Gastroesophageal sphincter (tissue), 4 donors: ENCODE results near the gene DYNC1I2. TPM values are rescaled to one million over a fixed set of nuclear protein-coding genes. Genes with fewer than 3 reads are reported as not detected.

Source experiments
- ATAC-seq: fragments of 150-250 bp; one replicate; pipeline ENCODE4 v1.9.1; 2016; ENCODE audit warnings: mild to moderate bottlenecking, moderate library complexity
- H3K27ac ChIP-seq, 4 donors: fragments of 200-600 bp; sonication (generic) in 3 of 4; 1 replicate in 3 of 4; 2 replicates in 1 of 4; pipeline ENCODE4 v1.5.1; 2016 to 2019
- H3K27me3 ChIP-seq: fragments of 200-600 bp; sonication (generic); one replicate; pipeline ENCODE4 v1.5.1; 2019
- H3K36me3 ChIP-seq, 2 donors: fragments of 200-600 bp; sonication (generic); one replicate each; pipeline ENCODE4 v1.5.1; 2019; ENCODE audit warnings: control low read depth in 1 of 2
- H3K4me1 ChIP-seq, 3 donors: fragments of 200-600 bp; sonication (generic); 1 replicate in 2 of 3; 2 replicates in 1 of 3; pipeline ENCODE4 v1.5.1; 2016 to 2019; ENCODE audit warnings: control low read depth in 2 of 3
- H3K4me3 ChIP-seq, 2 donors: fragments of 200-600 bp; sonication (generic); one replicate each; pipeline ENCODE4 v1.5.1; 2019; ENCODE audit warnings: mild to moderate bottlenecking in 1 of 2, moderate library complexity in 1 of 2
- H3K9me3 ChIP-seq, 3 donors: fragments of 200-600 bp; sonication (generic); one replicate each; pipeline ENCODE4 v1.5.1; 2017 to 2019; ENCODE audit warnings: control low read depth in 2 of 3
- EP300 ChIP-seq: sonication (generic); formaldehyde crosslinking; IDR thresholded peaks from one replicate; pipeline ENCODE4 v1.6.1; 2017; ENCODE audit warnings: antibody characterized with exemption, mild to moderate bottlenecking
- POLR2A ChIP-seq, 2 donors: fragments of 450-650 bp; IDR thresholded peaks; one replicate each; pipeline ENCODE4 v1.6.1; 2017; ENCODE audit warnings: antibody characterized with exemption in 2 of 2, mild to moderate bottlenecking in 2 of 2, moderate library complexity in 1 of 2
- POLR2AphosphoS5 ChIP-seq: sonication (generic); formaldehyde crosslinking; IDR thresholded peaks from one replicate; pipeline ENCODE4 v1.6.1; 2017; ENCODE audit warnings: antibody characterized with exemption
- WGBS, 2 donors: methylation state at CpG; one replicate each; pipeline ENCODE4 v1.1.5; 2018; ENCODE audit warnings: low coverage in 1 of 2; 5-methylcytosine and 5-hydroxymethylcytosine counted together
- total RNA-seq, 4 donors: library from RNA; depleted of rRNA; stranded (reverse); fragments of >200 nt; gene quantifications; one replicate each; pipeline ENCODE4 v1.1.0, GENCODE V29; 2016
- TF ChIP-seq, protein P1 (sequence below), 4 experiments: fragments of 200-600 bp in 2 of 4; fragments of 450-650 bp in 2 of 4; sonication (generic) in 1 of 4; IDR thresholded peaks; one replicate each; pipeline ENCODE4 v1.5.1; 2017 to 2019; ENCODE audit warnings: antibody characterized with exemption in 4 of 4, mild to moderate bottlenecking in 2 of 4, moderate library complexity in 2 of 4

DYNC1I2 gene
- total RNA-seq, 4 donors from 2014 or later = 117 to 147 (median 131) TPM

GRCh38 chr2:171675810-171676345, 11.4 kb upstream of the DYNC1I2 start:
- Histone ChIP-seq H3K27me3 (peaks cover 4% of the 10 kb centered on the region), H3K9me3 (no peaks in the 10 kb centered on the region), H3K36me3 (no peaks in the 10 kb centered on the region), H3K4me1 (no peaks in the 10 kb centered on the region), H3K4me3 (no peak overlapping the region), H3K27ac (no peak overlapping the region)
- 71 to 92% methylated on average over 3 to 6 of the region's 7 CpGs for WGBS, 2 donors
- ATAC-seq = no peak
- TF ChIP-seq POLR2AphosphoS5 (no peak), POLR2A (IDR thresholded peaks at IDR 0.05) (no peak), EP300 (no peak)
- TF ChIP-seq, protein P1, sequence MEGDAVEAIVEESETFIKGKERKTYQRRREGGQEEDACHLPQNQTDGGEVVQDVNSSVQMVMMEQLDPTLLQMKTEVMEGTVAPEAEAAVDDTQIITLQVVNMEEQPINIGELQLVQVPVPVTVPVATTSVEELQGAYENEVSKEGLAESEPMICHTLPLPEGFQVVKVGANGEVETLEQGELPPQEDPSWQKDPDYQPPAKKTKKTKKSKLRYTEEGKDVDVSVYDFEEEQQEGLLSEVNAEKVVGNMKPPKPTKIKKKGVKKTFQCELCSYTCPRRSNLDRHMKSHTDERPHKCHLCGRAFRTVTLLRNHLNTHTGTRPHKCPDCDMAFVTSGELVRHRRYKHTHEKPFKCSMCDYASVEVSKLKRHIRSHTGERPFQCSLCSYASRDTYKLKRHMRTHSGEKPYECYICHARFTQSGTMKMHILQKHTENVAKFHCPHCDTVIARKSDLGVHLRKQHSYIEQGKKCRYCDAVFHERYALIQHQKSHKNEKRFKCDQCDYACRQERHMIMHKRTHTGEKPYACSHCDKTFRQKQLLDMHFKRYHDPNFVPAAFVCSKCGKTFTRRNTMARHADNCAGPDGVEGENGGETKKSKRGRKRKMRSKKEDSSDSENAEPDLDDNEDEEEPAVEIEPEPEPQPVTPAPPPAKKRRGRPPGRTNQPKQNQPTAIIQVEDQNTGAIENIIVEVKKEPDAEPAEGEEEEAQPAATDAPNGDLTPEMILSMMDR (IDR thresholded peaks at IDR 0.05) = no peak

- ATAC-seq = no peak
- Histone ChIP-seq H3K27ac (no peak overlapping the region), H3K36me3 (no peaks in the 10 kb centered on the region), H3K4me3 (no peak overlapping the region), H3K27me3 (peaks cover 4% of the 10 kb centered on the region), H3K9me3 (no peaks in the 10 kb centered on the region), H3K4me1 (no peaks in the 10 kb centered on the region)
- TF ChIP-seq POLR2AphosphoS5 (no peak), EP300 (no peak)
- 100% methylated on average over 1 of the region's 1 CpG for WGBS, 2 donors
Observed at GRCh38 chr2:171678619-171679018, 8.7 kb upstream of the DYNC1I2 start.

DNA sequence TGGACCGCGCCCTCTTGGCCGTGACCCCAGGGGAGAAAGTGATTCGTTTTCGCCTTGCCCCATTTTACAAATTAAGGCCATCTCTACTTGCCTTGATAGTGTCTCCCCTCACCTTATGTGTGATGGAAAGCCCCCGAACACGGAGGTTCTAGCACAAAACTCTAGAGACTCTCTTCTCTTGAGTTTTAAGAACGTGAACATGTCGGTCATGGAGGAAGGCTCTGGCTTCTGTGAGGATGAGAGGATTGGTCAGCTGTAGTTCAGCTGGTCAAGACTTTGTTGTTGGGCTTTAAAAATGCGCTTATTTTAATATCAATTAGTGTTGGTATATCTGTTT, 828 bp downstream of the DYNC1I2 start:
- Histone ChIP-seq H3K4me1 (peaks cover 6 to 20% (median 9%) of the 10 kb centered on the region in 3 donors), H3K4me3 (peak overlapping the region; percentile 80 to 99), H3K36me3 (peaks cover 0 to 18% of the 10 kb centered on the region in 2 donors), H3K27me3 (no peaks in the 10 kb centered on the region), H3K27ac (peak overlapping the region; percentile 73 to 88 (median 84)), H3K9me3 (no peaks in the 10 kb centered on the region)
- ATAC-seq = no peak
- TF ChIP-seq, protein P1 (IDR thresholded peaks at IDR 0.05) = no peak
- TF ChIP-seq EP300 = no peak
- no peak for TF ChIP-seq POLR2AphosphoS5
- no peak for TF ChIP-seq POLR2A (IDR thresholded peaks at IDR 0.05)
- 0 to 3% methylated on average over 5 to 6 of the region's 10 CpGs for WGBS, 2 donors

DNA sequence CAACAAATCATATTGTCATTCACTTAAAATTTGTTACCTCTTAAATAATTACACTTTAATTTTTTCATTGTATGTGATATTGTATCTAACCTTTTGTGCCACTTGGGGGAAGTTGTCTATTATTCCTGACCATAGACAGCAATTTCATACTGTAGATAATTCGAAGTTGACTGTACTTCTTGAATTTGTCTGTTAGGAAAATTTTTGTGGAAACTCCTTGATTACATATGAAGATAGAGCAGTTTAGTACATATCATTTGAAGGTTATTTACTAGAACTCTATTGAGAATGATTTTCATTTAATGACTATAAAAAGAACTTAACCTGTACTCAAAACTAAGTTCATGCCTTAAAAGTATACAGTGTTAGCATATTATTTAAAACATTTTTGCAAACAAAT, 5.1 kb downstream of the DYNC1I2 start:
- Histone ChIP-seq H3K4me3 (no peak overlapping the region), H3K36me3 (peaks cover 0 to 57% of the 10 kb centered on the region in 2 donors), H3K9me3 (no peaks in the 10 kb centered on the region), H3K27me3 (no peaks in the 10 kb centered on the region), H3K27ac (no peak overlapping the region), H3K4me1 (peaks cover 6 to 20% (median 9%) of the 10 kb centered on the region in 3 donors)
- TF ChIP-seq EP300 = no peak
- TF ChIP-seq POLR2A (IDR thresholded peaks at IDR 0.05) = no peak
- TF ChIP-seq, protein P1 (IDR thresholded peaks at IDR 0.05) = no peak
- no peak for TF ChIP-seq POLR2AphosphoS5
- WGBS, 2 donors = 75 to 92% methylated on average over 1 of the region's 1 CpG
- ATAC-seq = no peak

- no peaks in the 10 kb centered on the region for H3K27me3 ChIP-seq
- H3K4me1 ChIP-seq = peaks cover 0 to 51% (median 3%) of the 10 kb centered on the region in 3 donors
- H3K9me3 ChIP-seq = no peaks in the 10 kb centered on the region
- no peak for ATAC-seq
- H3K36me3 ChIP-seq = peaks cover 0 to 27% of the 10 kb centered on the region in 2 donors
- no peak overlapping the region for H3K27ac ChIP-seq
- H3K4me3 ChIP-seq = no peak overlapping the region
- 83 to 95% methylated on average over 3 to 7 of the region's 7 CpGs for WGBS, 2 donors
- TF ChIP-seq, protein P1 (IDR thresholded peaks at IDR 0.05) = no peak
- TF ChIP-seq POLR2A (IDR thresholded peaks at IDR 0.05) = no peak
- TF ChIP-seq EP300 = no peak
- TF ChIP-seq POLR2AphosphoS5 = no peak
Observed at GRCh38 chr2:171702781-171703556, 15.7 kb downstream of the DYNC1I2 start.
